Right lobe of liver (tissue), 4 donors: ENCODE measurements around the gene HLF.

ENCODE experiments used
- CTCF ChIP-seq, 4 donors: fragments of 200-600 bp in 3 of 4; fragments of 450-650 bp in 1 of 4; IDR thresholded peaks; one replicate each; pipeline versions ENCODE4 v1.5.1 to v1.8.0; 2016 to 2022; ENCODE audit warnings: antibody characterized with exemption in 4 of 4, mild to moderate bottlenecking in 2 of 4
- POLR2A ChIP-seq: fragments of 450-650 bp; IDR thresholded peaks from one replicate; pipeline ENCODE4 v1.6.1; 2017; ENCODE audit warnings: antibody characterized with exemption, mild to moderate bottlenecking
- donor health status: DM: no; HTN: no; CAD: no.
- donor health status: DM: no; HTN: no; CAD: no.
- donor health status: DM: no; HTN: yes; CAD: no.

- TF ChIP-seq CTCF (IDR thresholded peaks at IDR 0.05) (no peak), POLR2A (no peak)
These were observed 98.3 kb downstream of the HLF start for GRCh38 chr17:55363033-55363432.
